Endothelial cell of umbilical vein (primary cell): Measurements from ENCODE around the gene ARF1. TPM values are rescaled to one million over a fixed set of nuclear protein-coding genes. Genes with fewer than 3 reads are reported as not detected.

ENCODE experiments used
- BruUV-seq: library from RNA; stranded (reverse); fragments of 400-500 nt; replicated peaks from 2 replicates; lab custom pipeline; 2021; lab: Mats Ljungman, UMichigan
- CTCF ChIA-PET: fragments of 300-600, 350-600 bp; sonication (Branson Sonifier 250); formaldehyde crosslinking; loops from one replicate; lab custom pipeline; 2021; ENCODE audit warnings: antibody characterized with exemption, inconsistent platforms; lab: Charles Lee
- POLR2A ChIA-PET: fragments of 300-600, 350-600 bp; sonication (Branson Sonifier 250); formaldehyde crosslinking; loops from one replicate; lab custom pipeline; 2021; ENCODE audit warnings: antibody characterized with exemption, inconsistent platforms; lab: Charles Lee
- DNase-seq: peaks from one replicate; pipeline ENCODE4 v3.0.0-alpha.2; 2011; ENCODE audit warnings: low read depth, low spot score
- FAIRE-seq: peaks from 2 replicates; lab custom pipeline; 2011; peaks lifted over from hg19 to GRCh38; lab: Jason Lieb, UNC
- H2AFZ ChIP-seq: 2 replicates; pipeline ENCODE4 v1.6.0; 2012; ENCODE audit warnings: low read depth, low read length, control low read depth, inconsistent platforms
- H3K27ac ChIP-seq: 2 replicates; pipeline ENCODE4 v1.5.1; 2011; ENCODE audit warnings: low read depth, mild to moderate bottlenecking, control low read depth, low read length, moderate library complexity; ENCODE audit not compliant: insufficient read depth
- H3K27me3 ChIP-seq, 2 experiments: 2 replicates each; pipeline versions ENCODE4 v1.6.0 to v1.6.1; 2011; ENCODE audit warnings: low read length in 2 of 2, mixed read lengths in 1 of 2; ENCODE audit not compliant: control insufficient read depth in 2 of 2, insufficient read depth in 2 of 2
- H3K36me3 ChIP-seq, 2 experiments: 2 replicates in 1 of 2; 3 replicates in 1 of 2; pipeline ENCODE4 v1.5.1; 2011; ENCODE audit warnings: low read length in 2 of 2, mild to moderate bottlenecking in 1 of 2, moderate library complexity in 1 of 2; ENCODE audit not compliant: control insufficient read depth in 2 of 2, insufficient read depth in 2 of 2; ENCODE audit errors: extremely low read depth in 1 of 2
- H3K4me1 ChIP-seq: 3 replicates; pipeline ENCODE4 v1.5.1; 2011; ENCODE audit warnings: mild to moderate bottlenecking, low read length; ENCODE audit not compliant: control insufficient read depth, insufficient read depth; ENCODE audit errors: extremely low read depth
- H3K4me2 ChIP-seq: 2 replicates; pipeline ENCODE4 v1.6.1; 2011; ENCODE audit warnings: low read length, control low read depth, mixed read lengths; ENCODE audit not compliant: insufficient read depth
- H3K4me3 ChIP-seq, 3 experiments: fragments of 200-600 bp in 1 of 3; sonication (generic), shearing (Covaris generic) in 1 of 3; replicated peaks in 1 of 3; 2 replicates each; pipeline ENCODE4 v1.5.1; 2011 to 2016; ENCODE audit warnings: control low read depth in 3 of 3, low read length in 3 of 3, mild to moderate bottlenecking in 2 of 3, inconsistent platforms in 1 of 3, low read depth in 1 of 3, moderate library complexity in 1 of 3; ENCODE audit not compliant: insufficient read depth in 1 of 3
- H3K79me2 ChIP-seq: 2 replicates; pipeline ENCODE4 v1.6.0; 2012; ENCODE audit warnings: low read length, inconsistent platforms; ENCODE audit not compliant: control insufficient read depth, insufficient read depth
- H3K9ac ChIP-seq: replicated peaks from 2 replicates; pipeline ENCODE3; 2011; ENCODE audit warnings: low read length, control low read depth; ENCODE audit not compliant: insufficient read depth; ENCODE audit errors: extremely low read depth
- H3K9me1 ChIP-seq: replicated peaks from 3 replicates; pipeline ENCODE4 v1.6.0; 2011; ENCODE audit warnings: mild to moderate bottlenecking, low read length; ENCODE audit not compliant: control insufficient read depth, insufficient read depth; ENCODE audit errors: extremely low read depth
- H3K9me3 ChIP-seq: replicated peaks from 2 replicates; pipeline ENCODE4 v1.5.1; 2012; ENCODE audit warnings: low read length, inconsistent platforms; ENCODE audit not compliant: control insufficient read depth, insufficient read depth
- H4K20me1 ChIP-seq: replicated peaks from 2 replicates; pipeline ENCODE3; 2011; ENCODE audit warnings: mild to moderate bottlenecking, low read length; ENCODE audit not compliant: control insufficient read depth, insufficient read depth; ENCODE audit errors: extremely low read depth
- EZH2 ChIP-seq: IDR thresholded peaks from 2 replicates; pipeline ENCODE4 v1.6.1; 2012; ENCODE audit warnings: borderline replicate concordance, low read depth, mild to moderate bottlenecking, moderate library complexity, low read length, inconsistent platforms; ENCODE audit not compliant: severe bottlenecking
- FOS ChIP-seq: IDR thresholded peaks from 2 replicates; pipeline ENCODE4 v1.6.1; 2011; ENCODE audit warnings: mild to moderate bottlenecking, low read length, moderate library complexity, borderline replicate concordance; ENCODE audit not compliant: insufficient read depth
- GATA2 ChIP-seq: IDR thresholded peaks from 2 replicates; pipeline ENCODE4 v1.7.0; 2011; ENCODE audit warnings: low read depth, mild to moderate bottlenecking, moderate library complexity, mixed read lengths, low read length; ENCODE audit not compliant: insufficient read length, insufficient read depth
- JUN ChIP-seq: IDR thresholded peaks from 2 replicates; pipeline ENCODE4 v1.6.1; 2011; ENCODE audit warnings: borderline replicate concordance, low read depth; ENCODE audit not compliant: insufficient read length, insufficient read depth
- MYC ChIP-seq: IDR thresholded peaks from one replicate; pipeline ENCODE4 v1.6.1; 2011; ENCODE audit warnings: mild to moderate bottlenecking, low read depth, low read length
- POLR2A ChIP-seq: IDR thresholded peaks from 2 replicates; pipeline ENCODE4 v1.6.1; 2012; ENCODE audit warnings: low read depth, mild to moderate bottlenecking, control low read depth, low read length
- POLR2AphosphoS5 ChIP-seq: IDR thresholded peaks from 2 replicates; pipeline ENCODE4 v1.6.1; 2012; ENCODE audit warnings: low read depth, mild to moderate bottlenecking, control low read depth, low read length, moderate library complexity; ENCODE audit not compliant: insufficient read depth
- dilution Hi-C: fragments of 300-500 bp; cut with MboI; formaldehyde crosslinking; loops from one replicate; pipeline ENCODE4 v1.15.0; 2019; ENCODE audit warnings: low sequenced_read_pairs; ENCODE audit not compliant: extremely low pct_ligation_motif_present
- intact Hi-C: fragments of 100-400 bp; cut with micrococcal nuclease; formaldehyde crosslinking; loops from one replicate; pipeline ENCODE4 v1.10.0; 2022
- polyA plus RNA-seq, 4 experiments: library from polyadenylated mRNA; depleted of rRNA in 3 of 4; stranded (reverse) in 3 of 4; unstranded in 1 of 4; fragments of >200 nt; gene quantifications; 2 replicates each; pipeline versions ENCODE4 v1.2.1 to v1.2.3, GENCODE V29; 2011 to 2012; ENCODE audit warnings: missing spikeins in 1 of 4
- total RNA-seq: library from RNA; stranded (reverse); gene quantifications from 2 replicates; pipeline ENCODE4 v1.2.3, GENCODE V29; 2021
- TF ChIP-seq, protein P1 (sequence below), 2 donors: IDR thresholded peaks; 1 replicate in 1 of 2; 2 replicates in 1 of 2; pipeline ENCODE4 v1.5.1; 2011; ENCODE audit warnings: low read length in 2 of 2, mild to moderate bottlenecking in 2 of 2, moderate library complexity in 2 of 2, control low read depth in 1 of 2, inconsistent platforms in 1 of 2, low read depth in 1 of 2; ENCODE audit not compliant: insufficient read depth in 1 of 2; ENCODE audit errors: extremely low read depth in 1 of 2
- TF ChIP-seq, protein P2 (sequence below): IDR thresholded peaks from 2 replicates; pipeline ENCODE4 v1.6.1; 2011; ENCODE audit not compliant: insufficient read depth, insufficient read length

Gene ARF1
- total and polyA plus RNA-seq, 2 donors (not counting 3 experiments of a cell fraction or from before 2014, with no cell fraction given) = 499 to 844 TPM

DNA sequence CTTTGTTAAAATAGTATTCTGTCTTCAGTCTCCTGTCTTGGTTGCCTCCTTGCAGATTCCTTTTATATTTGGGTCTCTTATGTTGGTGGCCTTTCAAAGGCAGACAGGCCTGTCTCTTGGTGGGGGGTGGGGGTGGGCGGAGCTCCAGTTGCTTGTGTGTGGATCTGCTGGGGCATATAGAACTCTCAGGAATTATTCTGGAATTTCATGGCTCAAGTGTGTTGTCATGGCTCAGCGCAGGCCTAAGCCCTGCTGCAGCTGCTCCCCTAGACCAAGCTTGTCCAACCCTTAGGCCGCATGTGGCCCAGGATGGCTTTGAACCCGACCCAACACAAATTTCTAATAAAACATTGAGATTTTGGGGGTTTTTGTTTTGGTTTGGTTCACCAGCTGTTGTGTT lies 12.7 kb downstream of the ARF1 start:
- peaks cover 21% of the 10 kb centered on the region for H3K4me1 ChIP-seq
- no peak for FAIRE-seq
- H3K27ac ChIP-seq = no peak overlapping the region
- H3K4me2 ChIP-seq = no peak overlapping the region
- H4K20me1 ChIP-seq = peaks cover 18% of the 10 kb centered on the region
- no peak for DNase-seq
- ChIA-PET CTCF (interaction anchor here (1.2 kb wide), 1 partner anchor 96 kb away, joined by 3 read pairs; no protein-coding TSS in a partner anchor), POLR2A (no interaction called here)
- H2AFZ ChIP-seq = no peak overlapping the region
- H3K4me3 ChIP-seq = no peak overlapping the region
- peaks cover 92% of the 10 kb centered on the region for H3K79me2 ChIP-seq
- no TSS peak for BruUV-seq
- H3K36me3 ChIP-seq = peaks cover 10 to 39% of the 10 kb centered on the region in 2 experiments
- TF ChIP-seq GATA2 (no peak), FOS (no peak), POLR2AphosphoS5 (no peak), MYC (no peak), EZH2 (no peak), POLR2A (no peak), JUN (no peak)
- TF ChIP-seq, protein P1, sequence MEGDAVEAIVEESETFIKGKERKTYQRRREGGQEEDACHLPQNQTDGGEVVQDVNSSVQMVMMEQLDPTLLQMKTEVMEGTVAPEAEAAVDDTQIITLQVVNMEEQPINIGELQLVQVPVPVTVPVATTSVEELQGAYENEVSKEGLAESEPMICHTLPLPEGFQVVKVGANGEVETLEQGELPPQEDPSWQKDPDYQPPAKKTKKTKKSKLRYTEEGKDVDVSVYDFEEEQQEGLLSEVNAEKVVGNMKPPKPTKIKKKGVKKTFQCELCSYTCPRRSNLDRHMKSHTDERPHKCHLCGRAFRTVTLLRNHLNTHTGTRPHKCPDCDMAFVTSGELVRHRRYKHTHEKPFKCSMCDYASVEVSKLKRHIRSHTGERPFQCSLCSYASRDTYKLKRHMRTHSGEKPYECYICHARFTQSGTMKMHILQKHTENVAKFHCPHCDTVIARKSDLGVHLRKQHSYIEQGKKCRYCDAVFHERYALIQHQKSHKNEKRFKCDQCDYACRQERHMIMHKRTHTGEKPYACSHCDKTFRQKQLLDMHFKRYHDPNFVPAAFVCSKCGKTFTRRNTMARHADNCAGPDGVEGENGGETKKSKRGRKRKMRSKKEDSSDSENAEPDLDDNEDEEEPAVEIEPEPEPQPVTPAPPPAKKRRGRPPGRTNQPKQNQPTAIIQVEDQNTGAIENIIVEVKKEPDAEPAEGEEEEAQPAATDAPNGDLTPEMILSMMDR (IDR thresholded peaks at IDR 0.05; ENCODE audit: extremely low read depth in 1 of 2, insufficient read depth in 1 of 2, low read depth in 1 of 2, low read length in 2 of 2) = no peak
- TF ChIP-seq, protein P2, sequence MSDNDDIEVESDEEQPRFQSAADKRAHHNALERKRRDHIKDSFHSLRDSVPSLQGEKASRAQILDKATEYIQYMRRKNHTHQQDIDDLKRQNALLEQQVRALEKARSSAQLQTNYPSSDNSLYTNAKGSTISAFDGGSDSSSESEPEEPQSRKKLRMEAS = no peak
- H3K9me1 ChIP-seq = no peaks in the 10 kb centered on the region
- peaks cover 4% of the 10 kb centered on the region for H3K9me3 ChIP-seq
- no peaks in the 10 kb centered on the region for H3K27me3 ChIP-seq
- dilution Hi-C loops (no loop called here), intact Hi-C loops (no loop called here)
- no peak overlapping the region for H3K9ac ChIP-seq
